SKM-1 (cell line): ENCODE results near the gene TSC2.

Experiments
- DNase-seq: peaks from one replicate; lab custom pipeline; 2025; ENCODE audit not compliant: unreplicated experiment; lab: John Stamatoyannopoulos, UW

Gene TSC2

DNA sequence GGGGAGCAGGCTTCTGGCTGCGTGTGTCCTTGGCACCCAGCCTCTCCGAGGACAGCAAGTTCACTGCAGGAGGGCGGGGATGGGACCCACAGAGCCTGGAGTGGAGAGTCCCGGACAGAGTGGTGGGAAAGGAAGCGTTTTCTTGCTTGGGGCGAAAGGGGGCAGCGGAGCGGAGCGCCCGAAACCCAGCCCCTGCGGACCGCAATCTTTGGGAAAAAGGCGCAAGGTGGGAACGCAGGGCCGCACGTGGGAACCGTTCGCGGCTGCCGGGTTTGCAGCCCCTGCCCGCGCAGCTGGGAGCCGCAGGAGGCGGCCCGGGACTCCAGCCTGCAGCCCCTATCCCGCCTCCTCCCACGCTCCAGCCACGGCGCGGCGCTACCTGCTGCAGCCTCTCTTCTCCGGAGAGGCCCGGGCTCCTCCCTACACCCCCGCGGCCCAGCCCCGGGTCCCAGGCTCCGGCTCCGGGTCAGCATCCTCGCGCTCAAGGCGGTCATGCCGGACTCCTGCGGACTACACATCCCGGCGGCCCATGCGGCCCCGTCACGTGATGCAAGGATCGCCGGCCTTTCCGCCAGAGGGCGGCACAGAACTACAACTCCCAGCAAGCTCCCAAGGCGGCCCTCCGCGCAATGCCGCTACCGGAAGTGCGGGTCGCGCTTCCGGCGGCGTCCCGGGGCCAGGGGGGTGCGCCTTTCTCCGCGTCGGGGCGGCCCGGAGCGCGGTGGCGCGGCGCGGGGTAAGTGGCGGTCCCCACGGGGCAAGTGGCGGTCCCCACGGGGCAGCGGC lies at the start of gene TSC2, which contains the start of gene NTHL1:
TSS of gene TSC2 (plus strand) at position 656 of the 786 bp plus-strand sequence. CDS start 631 bp downstream, outside the sequence.
TSS of gene NTHL1 (minus strand) at position 505 of the 786 bp plus-strand sequence. CDS start at position 494, 11 bp downstream.
- peak; percentile 89 for DNase-seq

DNA sequence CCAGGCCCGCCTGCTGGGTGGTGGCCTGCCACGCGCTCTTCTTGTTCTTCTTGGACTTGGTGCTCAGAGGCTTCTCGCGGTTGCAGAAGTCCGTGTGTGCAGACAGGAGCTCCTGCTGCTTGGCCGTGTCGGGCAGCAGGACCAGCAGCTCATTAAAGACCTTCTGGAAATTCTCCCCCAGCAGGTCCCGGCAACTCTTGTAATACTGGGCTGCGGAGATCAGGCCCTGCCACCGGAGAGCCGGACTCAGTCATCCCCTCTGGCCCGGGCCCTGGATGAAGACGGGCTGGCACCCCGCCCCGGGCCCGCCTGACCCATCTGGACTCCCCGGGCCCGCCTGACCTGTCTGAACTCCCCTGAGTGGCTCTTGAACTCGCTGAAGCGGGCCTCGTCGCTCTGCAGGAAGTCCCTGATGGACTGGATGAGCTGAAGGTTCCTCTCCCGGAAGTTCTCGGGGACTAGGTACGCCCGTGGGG lies 49.4 kb upstream of the TSC2 start:
- no peak for DNase-seq

GRCh38 chr16:1998852-1999801 lies 48.7 kb upstream of the TSC2 start:
- no peak for DNase-seq

- no peak for DNase-seq
Measured at GRCh38 chr16:1999866-2000514, 47.8 kb upstream of the TSC2 start.

DNA sequence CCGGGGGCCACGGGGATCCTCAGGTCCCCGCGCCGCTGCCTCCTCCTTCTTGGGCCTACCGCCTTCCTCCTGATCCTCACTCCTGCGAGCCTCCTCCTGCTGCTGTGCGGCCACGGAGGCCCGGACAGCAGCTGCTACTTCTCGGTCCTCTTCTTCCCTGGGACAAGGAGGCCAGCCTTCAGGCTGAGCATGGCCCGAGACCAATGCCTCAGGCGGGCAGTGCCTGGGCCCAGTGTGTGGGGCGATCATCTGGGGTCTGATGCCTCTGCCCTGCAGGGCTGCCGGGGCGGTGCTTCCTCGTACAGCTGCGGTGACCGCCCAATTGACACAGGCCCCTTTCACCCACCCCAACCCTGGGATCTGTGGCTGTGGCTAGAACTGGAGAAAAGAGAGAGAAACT lies 46.8 kb upstream of the TSC2 start:
- no peak for DNase-seq

DNA sequence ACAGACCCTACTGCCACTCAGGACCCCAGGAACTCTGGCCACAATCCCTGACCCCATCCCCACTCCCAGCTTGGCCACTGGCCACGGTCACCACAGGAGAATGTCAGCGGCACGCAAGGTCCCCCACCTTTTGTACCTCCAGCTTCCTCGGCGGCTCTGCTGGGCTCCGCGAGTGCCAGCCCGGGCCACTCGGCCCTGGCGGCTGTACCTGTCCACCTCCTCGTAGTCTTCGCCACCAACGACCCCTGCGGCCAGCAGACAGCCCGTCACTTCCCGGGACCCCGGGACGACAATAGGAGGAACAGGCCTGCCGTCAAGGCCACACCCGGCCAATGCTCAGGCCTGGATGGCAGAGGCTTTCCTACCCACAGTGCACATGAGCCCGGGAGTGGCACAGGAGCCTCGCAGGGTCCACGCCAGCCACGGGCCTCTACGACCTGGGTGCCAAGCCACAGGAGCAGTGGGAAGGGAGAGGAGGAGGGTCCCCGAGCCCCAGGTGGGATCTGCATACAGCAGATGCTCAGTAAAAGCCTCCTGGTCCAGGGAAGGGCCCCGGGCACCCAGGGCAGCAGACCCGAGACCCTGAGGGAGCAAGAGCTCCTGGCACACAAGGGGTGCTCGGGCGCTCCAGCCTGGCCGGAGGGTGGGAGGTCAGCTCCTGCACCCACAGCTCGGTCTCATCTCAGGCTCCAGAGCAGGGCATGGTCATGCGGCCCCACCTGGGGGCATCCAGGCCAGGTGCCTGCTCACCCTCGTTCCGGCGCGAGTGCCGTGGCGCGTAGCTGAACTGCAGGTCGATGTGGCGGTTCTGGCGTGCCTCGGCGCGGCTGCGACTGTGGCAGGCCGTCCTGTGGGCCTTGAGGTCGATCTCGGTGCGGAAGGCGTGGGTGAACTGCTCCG lies 46.1 kb upstream of the TSC2 start:
- no peak for DNase-seq

GRCh38 chr16:2002406-2003230 lies 45.2 kb upstream of the TSC2 start:
- no peak for DNase-seq

DNA sequence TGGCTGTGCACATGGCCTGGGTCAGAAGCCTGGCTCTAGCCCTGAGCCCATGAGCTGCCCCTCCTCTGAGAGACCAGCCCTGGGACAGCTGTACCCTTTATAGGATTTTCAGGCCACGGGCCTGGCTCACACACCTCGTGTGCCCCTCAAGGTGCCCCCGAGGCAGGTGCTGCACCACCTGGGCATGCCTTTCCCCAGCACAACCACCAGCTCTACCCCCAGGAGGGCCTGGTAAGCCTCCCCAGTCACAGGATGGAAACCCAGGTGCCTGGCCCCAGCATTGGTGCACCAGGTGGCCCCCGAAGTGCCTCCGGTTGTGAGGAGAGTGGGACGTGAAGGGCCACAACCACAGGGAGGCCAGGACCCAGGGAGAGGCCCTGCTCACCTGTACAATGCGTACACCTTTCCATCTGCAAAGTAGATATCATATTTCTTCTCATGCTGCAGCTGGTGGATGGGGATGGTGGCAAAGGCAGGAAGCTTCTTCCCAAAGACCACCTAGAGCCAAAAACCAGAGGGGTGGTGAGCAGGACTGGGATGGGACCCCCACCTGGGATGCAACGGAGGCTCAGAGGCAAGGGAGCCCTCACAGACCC lies 44.5 kb upstream of the TSC2 start:
- DNase-seq = no peak

GRCh38 chr16:2003827-2004641 lies 43.8 kb upstream of the TSC2 start:
- DNase-seq = peak; percentile 87

- no peak for DNase-seq
Measured at GRCh38 chr16:2004795-2005517, 42.8 kb upstream of the TSC2 start.

DNA sequence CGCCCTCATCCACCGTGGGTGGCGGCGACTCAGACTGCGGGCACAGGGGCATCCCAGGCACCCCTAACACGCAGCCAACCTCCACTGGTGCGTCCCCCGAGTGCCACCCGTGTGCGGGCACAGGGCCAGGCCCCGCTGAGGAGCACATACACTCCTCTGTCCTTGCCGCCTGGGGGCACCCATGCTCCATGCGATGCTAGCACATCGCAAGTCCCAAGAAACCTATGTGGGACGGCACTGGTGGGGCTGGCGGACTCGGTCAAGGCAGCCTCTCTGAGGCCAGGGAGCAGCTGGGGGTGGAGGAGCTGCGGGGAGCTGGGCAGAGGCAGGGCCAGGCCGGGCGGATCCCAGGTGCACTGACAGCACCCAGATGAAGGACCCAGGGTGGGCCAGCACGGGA lies 42.1 kb upstream of the TSC2 start:
- DNase-seq = no peak

- no peak for DNase-seq
Measured at GRCh38 chr16:2006317-2006716, 41.5 kb upstream of the TSC2 start.

- no peak for DNase-seq
Measured at GRCh38 chr16:2007081-2007836, 40.5 kb upstream of the TSC2 start.

GRCh38 chr16:2008009-2008526 lies 39.7 kb upstream of the TSC2 start:
- no peak for DNase-seq

- DNase-seq = no peak
Measured at GRCh38 chr16:2008631-2009163, 39.1 kb upstream of the TSC2 start.

GRCh38 chr16:2009164-2009711 lies 38.5 kb upstream of the TSC2 start:
- no peak for DNase-seq
